Measurements from ENCODE around the gene ETS2. TPM values are rescaled to one million over a fixed set of nuclear protein-coding genes. Genes with fewer than 3 reads are reported as not detected.

The ETS2 gene
- total and polyA plus RNA-seq, 10 of the 15 experiments (the other 5 are each of a cell fraction or from before 2014, with no cell fraction given) = 0.52 to 8.6 (median 3.8) TPM

DNA sequence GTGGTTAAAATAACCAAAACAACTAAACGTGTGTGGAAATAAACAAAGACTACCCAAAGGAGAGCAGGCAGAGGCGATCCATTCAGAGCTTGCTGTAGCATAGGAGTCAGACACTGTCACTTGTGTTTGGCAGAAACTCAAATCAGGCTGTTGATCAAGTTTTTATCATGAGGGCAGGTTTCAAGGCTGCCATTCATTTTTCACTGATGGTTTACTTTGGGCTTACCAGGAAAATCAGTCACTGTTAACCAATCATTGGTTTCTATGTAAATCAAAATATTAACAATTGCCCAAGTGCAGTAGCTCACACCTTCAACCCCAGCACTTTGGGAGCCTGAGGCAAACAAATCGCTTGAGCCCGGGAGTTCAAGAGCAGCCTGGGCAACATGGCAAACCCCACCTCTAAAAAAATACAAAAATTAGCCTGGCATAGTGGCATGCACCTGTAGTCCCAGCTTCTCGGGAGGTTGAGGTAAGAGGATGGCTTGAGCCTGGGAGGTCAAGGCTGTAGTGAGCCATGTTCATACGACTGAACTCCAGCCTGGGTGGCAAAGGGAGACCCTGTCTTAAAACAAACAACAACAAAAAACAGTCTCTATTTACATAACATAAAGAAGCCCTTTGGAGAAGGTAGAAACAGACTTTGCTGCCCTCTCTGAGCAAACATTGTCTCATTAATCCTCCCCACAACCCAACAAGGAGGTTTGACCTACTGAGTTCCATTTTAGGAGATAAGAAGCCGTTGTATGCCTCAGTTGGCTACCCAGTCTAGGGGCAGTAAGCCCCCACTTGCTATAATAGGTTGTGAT, 21.1 kb upstream of the ETS2 start:
- WGBS (ENCODE audit: insufficient coverage, insufficient replicate concordance, low lambda C conversion rate, missing lambda C conversion rate) = 51% methylated on average over 7 of the region's 7 CpGs
- no peak for FAIRE-seq

DNA sequence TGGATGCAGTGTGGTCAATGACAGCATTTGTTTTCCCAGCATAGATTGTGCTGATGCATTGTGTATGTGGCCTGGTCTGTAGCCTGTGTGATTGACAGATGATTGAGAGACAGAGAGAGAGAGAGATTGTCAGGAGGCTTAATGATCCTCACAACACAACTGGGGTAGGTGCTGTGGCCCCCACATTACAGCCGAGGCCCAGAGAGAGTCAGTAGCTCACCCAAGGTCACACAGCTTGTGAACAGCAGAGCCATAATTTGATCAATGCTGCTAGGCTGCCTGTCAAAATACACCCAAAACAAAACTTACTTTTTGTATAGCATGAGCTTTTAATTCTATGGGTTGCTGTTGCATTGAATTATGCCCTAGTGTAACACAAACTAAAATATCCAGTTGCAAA, 20.2 kb upstream of the ETS2 start:
- CTCF ChIA-PET = no interaction called here

More for the DNA sequence above, 21.1 kb upstream of the ETS2 start:
- no peak for ATAC-seq
- CTCF ChIA-PET = interaction anchor here (0.6 kb wide), 1 partner anchor 16 kb away, joined by 4 read pairs; no protein-coding TSS in a partner anchor
- TF ChIP-seq MXI1 (IDR thresholded peaks at IDR 0.05; ENCODE audit: low read depth, low read length) (no peak), TCF3 (IDR thresholded peaks at IDR 0.05; ENCODE audit: borderline replicate concordance, insufficient read depth, low read depth, low read length) (no peak)
- Histone ChIP-seq H3K4me1 (ENCODE audit: control insufficient read depth, insufficient read depth, low read length) (peaks cover 20% of the 10 kb centered on the region), H3K79me2 (ENCODE audit: control insufficient read depth, insufficient read depth, low read length) (no peaks in the 10 kb centered on the region), H3K36me3 (ENCODE audit: control insufficient read depth in 2 of 2, insufficient read depth in 2 of 2, low read length in 1 of 2) (no peaks in the 10 kb centered on the region), H3K4me3 (no peak overlapping the region), H3K4me2 (ENCODE audit: control insufficient read depth, insufficient read depth) (no peak overlapping the region), H3K9ac (ENCODE audit: control insufficient read depth, insufficient read depth, low read length) (no peak overlapping the region), H3K9me3 (replicated peaks; ENCODE audit: control insufficient read depth, insufficient read depth, low read length) (peaks cover 9% of the 10 kb centered on the region), H4K20me1 (ENCODE audit: control insufficient read depth, insufficient read depth) (no peaks in the 10 kb centered on the region), H3K27me3 (replicated peaks in 1 of 2; ENCODE audit: control insufficient read depth in 2 of 2, insufficient read depth in 2 of 2, low read length in 1 of 2) (no peaks in the 10 kb centered on the region), H3K27ac (ENCODE audit: control insufficient read depth, insufficient read depth) (no peak overlapping the region), H2AFZ (ENCODE audit: control insufficient read depth, low read depth, low read length) (no peak overlapping the region)
- SMC1A ChIA-PET (ENCODE audit: uncharacterized antibody, unreplicated experiment) = no interaction called here
- POLR2A ChIA-PET = no interaction called here
- DNase-seq (ENCODE audit: low read depth, low spot score) = no peak
- in situ Hi-C loops (cut with MboI) = no loop called here
- RAD21 ChIA-PET (ENCODE audit: unreplicated experiment) = no interaction called here
- intact Hi-C loops (cut with micrococcal nuclease; ENCODE audit: unreplicated experiment) = no loop called here
- BruUV-seq (replicated peaks) = no TSS peak

More for the DNA sequence above, 20.2 kb upstream of the ETS2 start:
- Histone ChIP-seq H3K4me3 (no peak overlapping the region), H3K79me2 (ENCODE audit: control insufficient read depth, insufficient read depth, low read length) (no peaks in the 10 kb centered on the region), H2AFZ (ENCODE audit: control insufficient read depth, low read depth, low read length) (no peak overlapping the region), H3K9ac (ENCODE audit: control insufficient read depth, insufficient read depth, low read length) (no peak overlapping the region), H3K27me3 (replicated peaks in 1 of 2; ENCODE audit: control insufficient read depth in 2 of 2, insufficient read depth in 2 of 2, low read length in 1 of 2) (no peaks in the 10 kb centered on the region), H4K20me1 (ENCODE audit: control insufficient read depth, insufficient read depth) (no peaks in the 10 kb centered on the region), H3K9me3 (replicated peaks; ENCODE audit: control insufficient read depth, insufficient read depth, low read length) (peaks cover 9% of the 10 kb centered on the region), H3K4me2 (ENCODE audit: control insufficient read depth, insufficient read depth) (no peak overlapping the region), H3K4me1 (ENCODE audit: control insufficient read depth, insufficient read depth, low read length) (peaks cover 16% of the 10 kb centered on the region), H3K27ac (ENCODE audit: control insufficient read depth, insufficient read depth) (no peak overlapping the region), H3K36me3 (ENCODE audit: control insufficient read depth in 2 of 2, insufficient read depth in 2 of 2, low read length in 1 of 2) (no peaks in the 10 kb centered on the region)
- FAIRE-seq (no peak), ATAC-seq (no peak), DNase-seq (ENCODE audit: low read depth, low spot score) (no peak)
- ChIA-PET POLR2A (no interaction called here), RAD21 (ENCODE audit: unreplicated experiment) (no interaction called here), SMC1A (ENCODE audit: uncharacterized antibody, unreplicated experiment) (interaction anchor here (0.7 to 1.3 kb wide), 2 partner anchors 16 to 194 kb away, joined by 3 read pairs; no protein-coding TSS in a partner anchor)
- TF ChIP-seq MYB (IDR thresholded peaks at IDR 0.05; ENCODE audit: borderline replicate concordance, low read depth, low read length) (no peak), SMARCA5 (IDR thresholded peaks at IDR 0.05) (no peak), ESRRA (IDR thresholded peaks at IDR 0.05; ENCODE audit: low read length) (no peak), GABPA (IDR thresholded peaks at IDR 0.05; ENCODE audit: low read depth) (no peak), NRF1 (conservative IDR thresholded peaks at IDR 0.05; ENCODE audit: low read depth, low read length) (no peak), ZNF24 (IDR thresholded peaks at IDR 0.05) (no peak), HDAC6 (IDR thresholded peaks at IDR 0.05; ENCODE audit: unreplicated experiment) (no peak), TBL1XR1 (IDR thresholded peaks at IDR 0.05; ENCODE audit: low read depth, low read length) (no peak)
- TF ChIP-seq, protein P1, sequence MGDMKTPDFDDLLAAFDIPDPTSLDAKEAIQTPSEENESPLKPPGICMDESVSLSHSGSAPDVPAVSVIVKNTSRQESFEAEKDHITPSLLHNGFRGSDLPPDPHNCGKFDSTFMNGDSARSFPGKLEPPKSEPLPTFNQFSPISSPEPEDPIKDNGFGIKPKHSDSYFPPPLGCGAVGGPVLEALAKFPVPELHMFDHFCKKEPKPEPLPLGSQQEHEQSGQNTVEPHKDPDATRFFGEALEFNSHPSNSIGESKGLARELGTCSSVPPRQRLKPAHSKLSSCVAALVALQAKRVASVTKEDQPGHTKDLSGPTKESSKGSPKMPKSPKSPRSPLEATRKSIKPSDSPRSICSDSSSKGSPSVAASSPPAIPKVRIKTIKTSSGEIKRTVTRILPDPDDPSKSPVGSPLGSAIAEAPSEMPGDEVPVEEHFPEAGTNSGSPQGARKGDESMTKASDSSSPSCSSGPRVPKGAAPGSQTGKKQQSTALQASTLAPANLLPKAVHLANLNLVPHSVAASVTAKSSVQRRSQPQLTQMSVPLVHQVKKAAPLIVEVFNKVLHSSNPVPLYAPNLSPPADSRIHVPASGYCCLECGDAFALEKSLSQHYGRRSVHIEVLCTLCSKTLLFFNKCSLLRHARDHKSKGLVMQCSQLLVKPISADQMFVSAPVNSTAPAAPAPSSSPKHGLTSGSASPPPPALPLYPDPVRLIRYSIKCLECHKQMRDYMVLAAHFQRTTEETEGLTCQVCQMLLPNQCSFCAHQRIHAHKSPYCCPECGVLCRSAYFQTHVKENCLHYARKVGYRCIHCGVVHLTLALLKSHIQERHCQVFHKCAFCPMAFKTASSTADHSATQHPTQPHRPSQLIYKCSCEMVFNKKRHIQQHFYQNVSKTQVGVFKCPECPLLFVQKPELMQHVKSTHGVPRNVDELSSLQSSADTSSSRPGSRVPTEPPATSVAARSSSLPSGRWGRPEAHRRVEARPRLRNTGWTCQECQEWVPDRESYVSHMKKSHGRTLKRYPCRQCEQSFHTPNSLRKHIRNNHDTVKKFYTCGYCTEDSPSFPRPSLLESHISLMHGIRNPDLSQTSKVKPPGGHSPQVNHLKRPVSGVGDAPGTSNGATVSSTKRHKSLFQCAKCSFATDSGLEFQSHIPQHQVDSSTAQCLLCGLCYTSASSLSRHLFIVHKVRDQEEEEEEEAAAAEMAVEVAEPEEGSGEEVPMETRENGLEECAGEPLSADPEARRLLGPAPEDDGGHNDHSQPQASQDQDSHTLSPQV (IDR thresholded peaks at IDR 0.05) = no peak
- TF ChIP-seq, protein P2, sequence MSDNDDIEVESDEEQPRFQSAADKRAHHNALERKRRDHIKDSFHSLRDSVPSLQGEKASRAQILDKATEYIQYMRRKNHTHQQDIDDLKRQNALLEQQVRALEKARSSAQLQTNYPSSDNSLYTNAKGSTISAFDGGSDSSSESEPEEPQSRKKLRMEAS (IDR thresholded peaks at IDR 0.05; ENCODE audit: low read depth, low read length) = no peak
- BruUV-seq (replicated peaks) = no TSS peak
- WGBS (ENCODE audit: insufficient coverage, insufficient replicate concordance, low lambda C conversion rate, missing lambda C conversion rate) = 0% methylated on average over 1 of the region's 1 CpG
- intact Hi-C loops (cut with micrococcal nuclease; ENCODE audit: unreplicated experiment) (no loop called here), in situ Hi-C loops (cut with MboI) (no loop called here)
